Measurements from ENCODE around the gene NELL1.

DNA sequence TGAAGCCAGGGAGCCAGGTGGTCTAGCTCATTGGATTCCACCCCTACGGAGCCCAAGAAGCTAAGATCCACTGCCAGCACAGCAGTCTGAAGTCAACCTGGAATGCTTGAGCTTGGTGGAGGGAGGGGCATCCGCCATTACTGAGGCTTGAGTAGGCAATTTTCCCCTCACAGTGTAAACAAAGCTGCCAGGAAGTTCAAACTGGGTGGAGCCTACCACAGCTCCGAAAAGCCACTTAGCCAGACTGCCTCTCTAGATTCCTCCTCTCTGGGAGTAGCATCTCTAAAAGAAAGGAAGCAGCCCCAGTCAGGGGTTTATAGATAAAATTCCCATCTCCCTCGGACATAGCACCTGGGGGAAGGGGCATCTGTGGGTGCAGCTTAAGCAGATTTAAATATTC lies 620.3 kb downstream of the NELL1 start:
- TF ChIP-seq CTCF (IDR thresholded peaks at IDR 0.05) (no peak), POLR2A (IDR thresholded peaks at IDR 0.05) (no peak)
